ENCODE measurements around the gene PTGIS.

The PTGIS gene

DNA sequence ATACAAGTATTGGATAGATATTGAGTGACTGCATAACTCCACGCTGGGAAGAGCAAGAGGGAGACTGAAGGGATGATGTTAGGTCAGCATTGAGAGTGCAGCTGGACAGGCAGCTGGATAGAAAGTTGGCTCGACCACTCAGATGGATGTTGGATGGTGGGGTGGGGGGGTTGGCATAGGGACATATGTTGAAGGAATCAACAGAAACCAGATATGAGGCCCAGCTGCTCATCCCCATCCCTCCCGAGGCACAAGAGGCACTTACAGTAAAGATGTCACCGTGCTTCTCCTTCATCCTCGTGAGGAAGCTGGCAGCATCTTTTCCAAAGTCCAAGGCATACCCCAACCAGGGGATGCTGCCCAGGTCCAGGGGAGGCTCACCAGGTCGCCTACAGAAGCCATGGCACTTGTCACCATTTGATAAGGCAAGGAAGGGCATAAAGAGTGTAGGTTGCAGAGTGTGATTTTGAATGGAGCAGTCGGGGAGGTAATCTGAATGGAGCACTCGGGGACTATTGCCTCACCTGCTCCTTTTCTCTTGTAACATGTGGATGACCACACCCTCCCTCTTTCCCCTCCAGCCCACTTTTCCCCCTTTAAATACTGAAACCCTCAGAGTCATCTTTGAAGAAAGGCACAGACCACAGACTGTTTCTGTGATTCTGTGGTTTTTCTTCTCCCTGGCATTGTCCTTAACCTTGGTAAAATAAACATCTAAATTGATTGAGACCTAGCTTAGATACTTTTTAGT is 18.0 kb downstream of the PTGIS start:
- Histone ChIP-seq H3K9me3 (ENCODE audit: low read length) (no peaks in the 10 kb centered on the region), H3K27me3 (ENCODE audit: insufficient read depth, low read length) (peaks cover 4% of the 10 kb centered on the region), H3K4me3 (ENCODE audit: low read length) (no peak overlapping the region), H3K4me1 (ENCODE audit: insufficient read depth, low read length) (no peaks in the 10 kb centered on the region), H2AFZ (ENCODE audit: low read depth, low read length) (no peak overlapping the region), H3K36me3 (ENCODE audit: insufficient read depth, low read length) (no peaks in the 10 kb centered on the region)

DNA sequence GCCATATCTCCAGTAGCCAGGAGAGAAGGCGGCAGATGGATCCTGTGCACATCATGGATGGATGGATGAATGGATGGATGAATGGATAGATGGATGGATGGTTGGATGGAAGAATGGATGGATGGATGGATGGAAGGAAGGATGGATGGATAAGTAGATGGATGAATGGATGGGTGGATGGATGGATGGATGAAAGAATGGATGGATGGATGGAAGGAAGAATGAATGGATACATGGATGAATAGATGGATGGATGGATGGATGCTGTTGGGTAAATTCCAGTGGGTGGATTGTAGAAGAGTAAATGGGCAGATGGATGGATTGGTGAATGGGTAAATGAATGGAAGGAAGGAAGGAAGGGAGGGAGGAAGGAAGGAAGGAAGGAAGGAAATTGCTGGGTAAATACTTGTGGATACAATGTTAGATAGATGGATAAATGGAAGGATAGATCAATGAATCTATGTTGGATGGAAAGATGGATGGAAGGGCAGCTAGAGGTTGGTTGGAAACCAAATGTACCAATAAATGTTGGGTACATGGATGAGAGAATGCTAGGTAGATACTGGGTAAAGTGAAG is 19.5 kb downstream of the PTGIS start:
- Histone ChIP-seq H3K4me3 (ENCODE audit: low read length) (no peak overlapping the region), H3K36me3 (ENCODE audit: insufficient read depth, low read length) (no peaks in the 10 kb centered on the region), H3K27me3 (ENCODE audit: insufficient read depth, low read length) (peaks cover 4% of the 10 kb centered on the region), H3K4me1 (ENCODE audit: insufficient read depth, low read length) (no peaks in the 10 kb centered on the region), H3K9me3 (ENCODE audit: low read length) (no peaks in the 10 kb centered on the region), H2AFZ (ENCODE audit: low read depth, low read length) (no peak overlapping the region)

DNA sequence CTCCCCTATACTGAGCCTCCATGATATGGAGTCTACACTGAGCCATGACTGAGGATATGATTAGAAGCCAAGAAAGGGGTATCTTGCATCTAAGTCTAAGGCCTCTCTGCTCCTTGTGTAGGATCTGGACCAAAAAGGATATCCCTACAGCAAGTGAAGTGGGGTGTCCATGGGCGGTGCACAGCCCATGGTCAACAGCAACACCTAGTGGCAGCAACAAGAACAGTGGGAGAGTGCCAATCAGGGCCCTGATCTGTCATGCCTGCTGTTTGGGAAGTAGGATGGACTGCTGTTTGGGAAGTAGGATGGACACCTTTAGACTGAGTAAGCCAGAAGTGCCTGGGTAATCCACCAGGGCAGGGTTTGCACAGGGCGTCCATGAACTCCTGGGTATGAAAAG is 22.4 kb downstream of the PTGIS start:
- H3K4me1 ChIP-seq (ENCODE audit: insufficient read depth, low read length): peaks cover 3% of the 10 kb centered on the region
- no peaks in the 10 kb centered on the region for H3K9me3 ChIP-seq (ENCODE audit: low read length)
- H3K36me3 ChIP-seq (ENCODE audit: insufficient read depth, low read length): no peaks in the 10 kb centered on the region
- no peak overlapping the region for H2AFZ ChIP-seq (ENCODE audit: low read depth, low read length)
- no peaks in the 10 kb centered on the region for H3K27me3 ChIP-seq (ENCODE audit: insufficient read depth, low read length)
- no peak overlapping the region for H3K4me3 ChIP-seq (ENCODE audit: low read length)

DNA sequence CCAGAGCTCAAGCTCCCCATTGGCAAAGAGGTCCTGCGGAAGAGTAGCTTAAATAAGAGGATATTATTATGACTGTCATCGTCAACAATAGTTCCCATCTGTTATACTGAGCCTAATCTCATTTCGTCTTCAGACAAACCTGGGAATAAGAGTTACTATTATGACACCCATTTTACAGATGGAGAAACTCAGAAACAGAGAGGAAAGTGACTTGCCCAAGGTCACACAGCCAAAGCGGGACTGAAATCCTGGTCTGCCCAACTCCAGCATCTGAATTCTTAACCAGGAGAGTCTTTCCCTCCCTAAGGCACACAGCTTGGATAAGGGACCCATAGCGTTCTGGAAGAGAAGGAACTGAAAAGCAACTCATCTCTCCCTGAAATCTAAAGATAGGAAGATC is 23.4 kb downstream of the PTGIS start:
- no peak overlapping the region for H2AFZ ChIP-seq (ENCODE audit: low read depth, low read length)
- peaks cover 5% of the 10 kb centered on the region for H3K4me1 ChIP-seq (ENCODE audit: insufficient read depth, low read length)
- H3K36me3 ChIP-seq (ENCODE audit: insufficient read depth, low read length): no peaks in the 10 kb centered on the region
- H3K4me3 ChIP-seq (ENCODE audit: low read length): no peak overlapping the region
- H3K27me3 ChIP-seq (ENCODE audit: insufficient read depth, low read length): no peaks in the 10 kb centered on the region
- H3K9me3 ChIP-seq (ENCODE audit: low read length): no peaks in the 10 kb centered on the region

DNA sequence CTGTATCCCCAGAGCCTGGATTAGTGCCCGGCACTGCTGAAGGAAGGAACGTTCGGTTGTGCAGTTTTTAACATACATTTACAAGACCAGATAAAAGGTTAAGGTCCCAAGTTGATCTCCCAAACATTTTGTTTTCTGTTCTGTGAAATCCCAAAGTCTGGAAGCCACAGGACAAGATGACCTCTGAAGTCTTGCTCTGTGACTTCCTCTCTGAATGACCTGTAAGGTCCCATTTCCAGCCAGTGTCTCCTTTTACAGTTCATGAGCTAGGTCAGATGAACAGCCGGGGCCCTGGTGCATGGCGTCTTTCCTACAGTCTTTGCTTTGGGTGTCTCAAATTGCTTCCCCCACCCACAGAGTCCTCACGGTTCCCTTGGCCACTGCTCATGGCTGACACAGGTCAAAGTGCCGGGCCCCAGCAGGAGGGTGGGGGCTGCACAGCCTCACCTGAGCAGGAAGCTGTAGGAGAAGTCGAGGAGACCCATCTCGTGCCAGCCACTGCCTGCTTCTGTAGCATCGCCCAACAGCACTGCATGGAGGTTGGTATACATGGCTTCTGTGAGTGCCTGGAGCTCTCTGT is 24.0 kb downstream of the PTGIS start:
- Histone ChIP-seq H3K9me3 (ENCODE audit: low read length) (peaks cover 3% of the 10 kb centered on the region), H2AFZ (ENCODE audit: low read depth, low read length) (no peak overlapping the region), H3K27me3 (ENCODE audit: insufficient read depth, low read length) (no peaks in the 10 kb centered on the region), H3K36me3 (ENCODE audit: insufficient read depth, low read length) (no peaks in the 10 kb centered on the region), H3K4me3 (ENCODE audit: low read length) (no peak overlapping the region), H3K4me1 (ENCODE audit: insufficient read depth, low read length) (peaks cover 5% of the 10 kb centered on the region)

DNA sequence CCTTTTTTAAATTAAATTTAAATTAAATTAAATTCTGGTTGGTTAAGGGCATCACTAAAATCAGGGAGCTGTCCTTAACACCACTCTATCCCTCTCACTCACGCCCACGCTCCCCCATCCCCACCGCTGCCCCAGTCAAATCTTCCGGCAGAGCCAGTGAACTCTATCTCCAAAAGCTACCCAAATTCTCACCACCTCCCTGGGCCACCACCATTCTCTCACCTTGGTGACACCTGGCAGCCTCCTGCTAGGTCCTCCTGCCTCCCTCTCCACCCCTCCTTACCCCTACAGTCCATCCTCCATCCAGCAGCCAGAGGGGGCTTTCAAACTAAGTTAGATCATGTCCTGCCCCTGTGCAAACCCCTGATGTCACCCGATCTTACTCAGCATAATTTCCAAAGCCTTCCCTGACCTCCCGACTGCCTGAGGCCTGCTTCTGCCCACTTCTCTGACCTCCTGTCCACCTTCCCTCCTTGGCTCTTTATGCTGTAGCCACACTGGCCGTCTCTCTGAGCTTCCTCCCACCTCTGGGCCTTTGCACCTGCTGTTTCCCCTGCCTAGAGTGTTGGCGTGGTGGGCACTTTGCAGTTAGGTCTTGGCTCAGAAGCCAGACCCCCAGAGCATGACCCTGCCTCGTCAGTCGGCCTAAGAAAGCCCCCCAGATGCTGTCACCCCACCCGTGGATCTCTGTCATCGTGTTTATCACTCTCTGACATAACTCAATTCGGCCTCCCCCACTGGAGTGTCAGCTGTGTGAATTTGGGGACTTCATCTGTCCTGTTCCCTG is 24.7 kb downstream of the PTGIS start:
- Histone ChIP-seq H3K27me3 (ENCODE audit: insufficient read depth, low read length) (no peaks in the 10 kb centered on the region), H3K4me3 (ENCODE audit: low read length) (no peak overlapping the region), H3K36me3 (ENCODE audit: insufficient read depth, low read length) (no peaks in the 10 kb centered on the region), H2AFZ (ENCODE audit: low read depth, low read length) (no peak overlapping the region), H3K9me3 (ENCODE audit: low read length) (peaks cover 3% of the 10 kb centered on the region), H3K4me1 (ENCODE audit: insufficient read depth, low read length) (peaks cover 5% of the 10 kb centered on the region)

DNA sequence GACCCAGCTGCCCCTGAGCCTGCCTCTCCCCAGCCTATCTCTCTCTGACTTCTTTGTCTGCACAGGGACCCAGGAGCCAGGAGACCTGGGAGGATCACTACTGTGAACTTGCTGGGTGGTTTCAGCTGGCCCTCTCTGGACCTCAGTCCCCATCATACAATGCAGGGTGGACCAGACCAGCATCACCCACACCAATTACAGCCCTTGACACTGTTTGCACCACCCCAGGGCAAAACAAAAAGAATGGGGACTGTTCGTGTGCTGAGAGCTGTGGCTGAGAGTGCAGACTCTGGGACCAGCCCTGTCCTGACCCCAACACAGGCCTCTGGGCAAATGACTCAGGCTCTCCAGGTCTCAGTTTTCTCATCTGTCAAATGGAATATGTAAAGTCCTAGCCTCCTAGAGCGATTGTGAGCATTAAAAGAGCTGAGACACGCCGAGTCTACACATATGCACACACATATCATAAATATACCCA is 25.4 kb downstream of the PTGIS start:
- Histone ChIP-seq H3K4me1 (ENCODE audit: insufficient read depth, low read length) (peaks cover 5% of the 10 kb centered on the region), H2AFZ (ENCODE audit: low read depth, low read length) (no peak overlapping the region), H3K36me3 (ENCODE audit: insufficient read depth, low read length) (no peaks in the 10 kb centered on the region), H3K9me3 (ENCODE audit: low read length) (peaks cover 3% of the 10 kb centered on the region), H3K4me3 (ENCODE audit: low read length) (no peak overlapping the region), H3K27me3 (ENCODE audit: insufficient read depth, low read length) (no peaks in the 10 kb centered on the region)

DNA sequence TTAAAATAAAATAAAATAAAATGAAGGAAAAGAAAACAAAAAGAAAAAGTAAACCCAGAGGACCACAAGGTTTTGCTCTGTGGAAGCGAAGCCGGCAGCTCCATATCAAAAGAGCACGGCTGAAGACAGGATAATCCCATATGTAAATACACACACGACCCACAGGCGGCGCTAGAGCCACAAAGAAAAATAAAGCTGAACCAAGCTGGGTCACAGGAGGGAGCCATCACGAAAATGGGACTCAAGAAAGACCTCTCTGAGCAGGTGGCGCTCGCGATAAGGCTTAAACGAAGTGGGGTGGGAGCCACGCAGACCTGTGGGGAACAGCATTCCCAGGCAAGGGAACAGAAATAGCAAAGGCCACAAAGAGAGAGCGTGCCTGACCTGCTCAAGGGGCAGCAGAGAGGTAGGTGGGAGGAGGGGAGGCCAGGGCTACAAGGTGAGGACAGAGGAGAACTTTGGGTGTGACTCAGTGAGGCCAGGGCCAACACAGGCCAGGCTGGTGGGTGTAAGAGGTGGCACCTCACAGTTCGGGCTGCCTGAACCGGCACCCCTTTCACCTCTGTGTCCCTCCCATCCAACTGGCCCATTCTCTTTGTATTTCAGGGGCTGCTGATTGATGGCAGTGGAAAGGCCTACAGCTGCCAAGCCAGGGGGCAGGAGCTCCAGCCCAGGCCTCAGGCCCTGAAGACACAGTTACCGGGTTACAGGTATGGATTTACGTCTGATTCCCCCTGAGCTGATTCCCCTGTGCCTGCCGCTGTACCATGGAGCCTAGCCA is 26.0 kb downstream of the PTGIS start:
- Histone ChIP-seq H3K36me3 (ENCODE audit: insufficient read depth, low read length) (no peaks in the 10 kb centered on the region), H3K4me3 (ENCODE audit: low read length) (no peak overlapping the region), H3K27me3 (ENCODE audit: insufficient read depth, low read length) (no peaks in the 10 kb centered on the region), H3K4me1 (ENCODE audit: insufficient read depth, low read length) (peaks cover 5% of the 10 kb centered on the region), H2AFZ (ENCODE audit: low read depth, low read length) (no peak overlapping the region), H3K9me3 (ENCODE audit: low read length) (peaks cover 3% of the 10 kb centered on the region)

DNA sequence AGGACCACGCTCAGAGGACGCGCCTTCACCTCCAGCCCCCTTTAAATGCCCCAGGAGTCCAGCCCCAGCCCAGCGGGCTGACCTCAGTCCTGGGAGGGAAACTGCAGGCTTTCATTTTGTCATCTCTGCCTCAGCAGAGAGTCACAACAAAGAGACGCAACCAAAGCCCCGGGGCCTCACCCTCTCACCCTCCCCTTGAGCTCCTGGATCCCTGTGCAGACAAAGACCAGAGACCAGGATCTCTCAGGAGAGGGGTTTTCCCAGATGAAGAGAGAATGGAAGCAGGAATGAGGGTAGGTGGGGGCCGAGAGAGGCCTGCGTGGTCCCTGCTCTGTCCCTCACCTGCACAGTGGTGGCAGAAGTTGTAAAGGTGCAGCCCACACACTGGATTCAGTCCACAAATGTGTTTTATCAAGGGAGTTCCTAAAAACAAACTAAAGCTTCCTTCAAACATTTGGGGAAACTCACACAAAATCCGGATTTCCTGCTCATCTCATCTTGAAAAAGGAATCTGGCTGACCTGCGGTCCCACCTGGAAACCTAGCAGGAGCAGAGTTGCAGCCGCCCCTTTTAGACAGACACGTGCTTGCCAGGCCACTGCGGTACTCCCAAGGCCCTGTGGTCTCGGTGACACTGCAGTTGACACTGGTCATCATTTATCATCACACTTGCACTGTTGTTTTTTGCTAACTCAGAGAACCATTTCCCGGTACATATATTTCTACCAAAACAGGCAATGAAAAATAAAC is 27.1 kb downstream of the PTGIS start:
- no peaks in the 10 kb centered on the region for H3K27me3 ChIP-seq (ENCODE audit: insufficient read depth, low read length)
- H3K36me3 ChIP-seq (ENCODE audit: insufficient read depth, low read length): no peaks in the 10 kb centered on the region
- H3K4me3 ChIP-seq (ENCODE audit: low read length): no peak overlapping the region
- H3K4me1 ChIP-seq (ENCODE audit: insufficient read depth, low read length): peaks cover 5% of the 10 kb centered on the region
- peak overlapping the region; percentile 15 for H2AFZ ChIP-seq (ENCODE audit: low read depth, low read length)
- H3K9me3 ChIP-seq (ENCODE audit: low read length): peaks cover 3% of the 10 kb centered on the region

DNA sequence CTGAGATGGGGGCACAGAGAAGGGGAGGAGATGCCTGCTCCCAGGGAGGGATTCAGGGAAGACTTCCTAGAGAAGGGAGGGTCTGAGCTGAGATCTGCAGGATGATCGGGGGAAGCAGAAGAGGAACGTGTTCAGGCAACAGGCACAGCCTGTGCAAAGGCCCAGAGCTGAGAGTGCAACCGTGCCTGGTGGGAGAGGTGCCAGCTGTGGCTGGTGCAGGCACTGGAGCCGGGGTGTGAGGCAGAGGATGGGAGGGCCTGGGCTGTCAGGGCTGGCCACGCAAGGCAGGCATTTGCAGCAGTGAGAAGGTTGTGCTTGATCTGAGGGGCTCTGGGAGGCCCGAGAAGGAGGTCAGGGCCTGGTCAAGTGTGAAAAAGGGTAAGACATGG is 27.7 kb downstream of the PTGIS start:
- Histone ChIP-seq H3K27me3 (ENCODE audit: insufficient read depth, low read length) (no peaks in the 10 kb centered on the region), H3K4me3 (ENCODE audit: low read length) (no peak overlapping the region), H2AFZ (ENCODE audit: low read depth, low read length) (peak overlapping the region; percentile 15), H3K36me3 (ENCODE audit: insufficient read depth, low read length) (no peaks in the 10 kb centered on the region), H3K4me1 (ENCODE audit: insufficient read depth, low read length) (peaks cover 5% of the 10 kb centered on the region), H3K9me3 (ENCODE audit: low read length) (peaks cover 3% of the 10 kb centered on the region)

DNA sequence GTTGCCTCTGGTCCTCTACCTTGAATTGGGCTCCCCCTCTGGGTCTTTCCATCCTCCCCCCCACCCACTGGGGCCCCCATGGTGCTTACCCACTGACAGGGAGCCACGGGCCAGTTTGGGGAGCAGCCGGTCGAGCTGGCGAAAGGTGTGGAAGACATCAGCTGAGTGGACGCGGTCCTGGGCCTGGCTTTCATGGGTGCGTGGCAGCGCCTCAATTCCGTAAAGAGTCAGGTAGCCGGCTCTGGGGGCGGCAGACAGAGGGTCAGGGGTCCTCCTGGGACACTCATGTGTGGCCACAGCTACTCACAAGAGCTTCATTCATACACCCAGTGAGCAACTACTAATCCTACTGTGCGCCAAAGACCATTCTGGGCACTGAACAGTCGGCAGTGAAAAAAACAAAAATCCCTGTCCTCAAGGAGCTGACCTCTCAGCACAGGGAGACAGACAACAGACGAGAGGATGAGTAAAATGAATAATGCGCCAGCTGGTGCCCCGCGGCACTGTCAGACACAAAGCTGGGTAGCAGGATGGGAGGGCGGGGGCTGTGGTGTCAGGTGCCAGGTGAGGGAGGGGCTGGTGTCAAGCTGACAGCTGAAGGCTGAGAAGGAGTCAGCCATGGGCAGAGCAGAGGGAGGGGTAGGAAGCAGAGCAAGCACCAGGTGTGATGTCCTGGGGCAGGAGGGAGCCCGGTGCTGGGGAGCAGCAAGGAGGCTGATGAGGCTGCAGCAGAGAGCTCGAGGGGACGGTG is 28.3 kb downstream of the PTGIS start:
- H3K27me3 ChIP-seq (ENCODE audit: insufficient read depth, low read length): no peaks in the 10 kb centered on the region
- H3K9me3 ChIP-seq (ENCODE audit: low read length): peaks cover 3% of the 10 kb centered on the region
- no peak overlapping the region for H3K4me3 ChIP-seq (ENCODE audit: low read length)
- H3K4me1 ChIP-seq (ENCODE audit: insufficient read depth, low read length): peaks cover 5% of the 10 kb centered on the region
- H3K36me3 ChIP-seq (ENCODE audit: insufficient read depth, low read length): no peaks in the 10 kb centered on the region
- H2AFZ ChIP-seq (ENCODE audit: low read depth, low read length): no peak overlapping the region

Data from neuron (in vitro differentiated cells).